ENCODE data around the gene PBX1.

GRCh38 chr1:164736137-164736536 is 177.2 kb downstream of the PBX1 start:
- TF ChIP-seq CTCF (tag by site-specific recombination; IDR thresholded peaks at IDR 0.05), result no peak
- TF ChIP-seq ZNF596 (tag by site-specific recombination; IDR thresholded peaks at IDR 0.05), result no peak
- no peak for TF ChIP-seq SCRT1 (tag by site-specific recombination; IDR thresholded peaks at IDR 0.05; ENCODE audit: borderline replicate concordance)
- TF ChIP-seq YY1 (tag by site-specific recombination; IDR thresholded peaks at IDR 0.05), result no peak
- no peak for TF ChIP-seq MYNN (tag by site-specific recombination; IDR thresholded peaks at IDR 0.05; ENCODE audit: borderline replicate concordance)
- TF ChIP-seq ZNF112 (tag by site-specific recombination; IDR thresholded peaks at IDR 0.05), result no peak
- TF ChIP-seq ZBTB44 (tag by site-specific recombination; IDR thresholded peaks at IDR 0.05), result no peak
- TF ChIP-seq ZNF274 (IDR thresholded peaks at IDR 0.05; ENCODE audit: low read length), result no peak
- TF ChIP-seq ZNF274 (tag by site-specific recombination; IDR thresholded peaks at IDR 0.05; ENCODE audit: borderline replicate concordance), result no peak
- TF ChIP-seq, protein P1, sequence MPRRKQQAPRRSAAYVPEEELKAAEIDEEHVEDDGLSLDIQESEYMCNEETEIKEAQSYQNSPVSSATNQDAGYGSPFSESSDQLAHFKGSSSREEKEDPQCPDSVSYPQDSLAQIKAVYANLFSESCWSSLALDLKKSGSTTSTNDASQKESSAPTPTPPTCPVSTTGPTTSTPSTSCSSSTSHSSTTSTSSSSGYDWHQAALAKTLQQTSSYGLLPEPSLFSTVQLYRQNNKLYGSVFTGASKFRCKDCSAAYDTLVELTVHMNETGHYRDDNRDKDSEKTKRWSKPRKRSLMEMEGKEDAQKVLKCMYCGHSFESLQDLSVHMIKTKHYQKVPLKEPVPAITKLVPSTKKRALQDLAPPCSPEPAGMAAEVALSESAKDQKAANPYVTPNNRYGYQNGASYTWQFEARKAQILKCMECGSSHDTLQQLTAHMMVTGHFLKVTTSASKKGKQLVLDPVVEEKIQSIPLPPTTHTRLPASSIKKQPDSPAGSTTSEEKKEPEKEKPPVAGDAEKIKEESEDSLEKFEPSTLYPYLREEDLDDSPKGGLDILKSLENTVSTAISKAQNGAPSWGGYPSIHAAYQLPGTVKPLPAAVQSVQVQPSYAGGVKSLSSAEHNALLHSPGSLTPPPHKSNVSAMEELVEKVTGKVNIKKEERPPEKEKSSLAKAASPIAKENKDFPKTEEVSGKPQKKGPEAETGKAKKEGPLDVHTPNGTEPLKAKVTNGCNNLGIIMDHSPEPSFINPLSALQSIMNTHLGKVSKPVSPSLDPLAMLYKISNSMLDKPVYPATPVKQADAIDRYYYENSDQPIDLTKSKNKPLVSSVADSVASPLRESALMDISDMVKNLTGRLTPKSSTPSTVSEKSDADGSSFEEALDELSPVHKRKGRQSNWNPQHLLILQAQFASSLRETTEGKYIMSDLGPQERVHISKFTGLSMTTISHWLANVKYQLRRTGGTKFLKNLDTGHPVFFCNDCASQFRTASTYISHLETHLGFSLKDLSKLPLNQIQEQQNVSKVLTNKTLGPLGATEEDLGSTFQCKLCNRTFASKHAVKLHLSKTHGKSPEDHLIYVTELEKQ (tag by site-specific recombination; IDR thresholded peaks at IDR 0.05; ENCODE audit: borderline replicate concordance), result no peak
- no peak for TF ChIP-seq BCL11A (tag by site-specific recombination; IDR thresholded peaks at IDR 0.05; ENCODE audit: low read depth)
- TF ChIP-seq SETDB1 (IDR thresholded peaks at IDR 0.05; ENCODE audit: insufficient read length, low read length), result no peak
- TF ChIP-seq, protein P2, sequence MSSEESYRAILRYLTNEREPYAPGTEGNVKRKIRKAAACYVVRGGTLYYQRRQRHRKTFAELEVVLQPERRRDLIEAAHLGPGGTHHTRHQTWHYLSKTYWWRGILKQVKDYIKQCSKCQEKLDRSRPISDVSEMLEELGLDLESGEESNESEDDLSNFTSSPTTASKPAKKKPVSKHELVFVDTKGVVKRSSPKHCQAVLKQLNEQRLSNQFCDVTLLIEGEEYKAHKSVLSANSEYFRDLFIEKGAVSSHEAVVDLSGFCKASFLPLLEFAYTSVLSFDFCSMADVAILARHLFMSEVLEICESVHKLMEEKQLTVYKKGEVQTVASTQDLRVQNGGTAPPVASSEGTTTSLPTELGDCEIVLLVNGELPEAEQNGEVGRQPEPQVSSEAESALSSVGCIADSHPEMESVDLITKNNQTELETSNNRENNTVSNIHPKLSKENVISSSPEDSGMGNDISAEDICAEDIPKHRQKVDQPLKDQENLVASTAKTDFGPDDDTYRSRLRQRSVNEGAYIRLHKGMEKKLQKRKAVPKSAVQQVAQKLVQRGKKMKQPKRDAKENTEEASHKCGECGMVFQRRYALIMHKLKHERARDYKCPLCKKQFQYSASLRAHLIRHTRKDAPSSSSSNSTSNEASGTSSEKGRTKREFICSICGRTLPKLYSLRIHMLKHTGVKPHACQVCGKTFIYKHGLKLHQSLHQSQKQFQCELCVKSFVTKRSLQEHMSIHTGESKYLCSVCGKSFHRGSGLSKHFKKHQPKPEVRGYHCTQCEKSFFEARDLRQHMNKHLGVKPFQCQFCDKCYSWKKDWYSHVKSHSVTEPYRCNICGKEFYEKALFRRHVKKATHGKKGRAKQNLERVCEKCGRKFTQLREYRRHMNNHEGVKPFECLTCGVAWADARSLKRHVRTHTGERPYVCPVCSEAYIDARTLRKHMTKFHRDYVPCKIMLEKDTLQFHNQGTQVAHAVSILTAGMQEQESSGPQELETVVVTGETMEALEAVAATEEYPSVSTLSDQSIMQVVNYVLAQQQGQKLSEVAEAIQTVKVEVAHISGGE (tag by site-specific recombination; conservative IDR thresholded peaks at IDR 0.05; ENCODE audit: low read depth), result no peak
